Measurements from ENCODE around the gene JMJD1C.
A peak's percentile ranks its signal among the peaks of the same experiment; 100 is the strongest.
"Not testable (repeated sequence)": the region's sequence is repeated elsewhere in the genome, so short reads cannot be mapped to it uniquely, and the experiment has no call there.

JMJD1C gene

GRCh38 chr10:63396133-63396761 lies 69.5 kb downstream of the JMJD1C start:
- DNase-seq = no peak

GRCh38 chr10:63393050-63393449 lies 72.7 kb downstream of the JMJD1C start:
- no peak for DNase-seq

GRCh38 chr10:63392224-63392623 lies 73.6 kb downstream of the JMJD1C start:
- DNase-seq = no peak

- DNase-seq = no peak
Measured at GRCh38 chr10:63391812-63392211, 74.0 kb downstream of the JMJD1C start.

GRCh38 chr10:63390521-63390920 lies 75.3 kb downstream of the JMJD1C start:
- DNase-seq = no peak

- DNase-seq = peak; percentile 41
Measured at GRCh38 chr10:63388421-63389031, 77.3 kb downstream of the JMJD1C start.

GRCh38 chr10:63385254-63385653 lies 80.5 kb downstream of the JMJD1C start:
- DNase-seq = no peak

- DNase-seq = no peak
Measured at GRCh38 chr10:63384675-63385074, 81.1 kb downstream of the JMJD1C start.

- DNase-seq = no peak
Measured at GRCh38 chr10:63384001-63384400, 81.8 kb downstream of the JMJD1C start.

GRCh38 chr10:63383141-63383540 lies 82.6 kb downstream of the JMJD1C start:
- DNase-seq = no peak

GRCh38 chr10:63382066-63382465 lies 83.7 kb downstream of the JMJD1C start:
- no peak for DNase-seq

GRCh38 chr10:63377305-63377661 lies 88.5 kb downstream of the JMJD1C start:
- not testable (repeated sequence) for DNase-seq

GRCh38 chr10:63376560-63377304 lies 89.0 kb downstream of the JMJD1C start:
- DNase-seq = no peak

- DNase-seq = no peak
Measured at GRCh38 chr10:63375859-63376258, 89.9 kb downstream of the JMJD1C start.

- DNase-seq = no peak
Measured at GRCh38 chr10:63375458-63375857, 90.3 kb downstream of the JMJD1C start.

- no peak for DNase-seq
Measured at GRCh38 chr10:63374991-63375390, 90.8 kb downstream of the JMJD1C start.

GRCh38 chr10:63373176-63373575 lies 92.6 kb downstream of the JMJD1C start:
- DNase-seq = no peak

- no peak for DNase-seq
Measured at GRCh38 chr10:63369711-63370110, 96.1 kb downstream of the JMJD1C start.

- DNase-seq = no peak
Measured at GRCh38 chr10:63368365-63368764, 97.4 kb downstream of the JMJD1C start.

- no peak for DNase-seq
Measured at GRCh38 chr10:63366933-63367332, 98.8 kb downstream of the JMJD1C start.

- no peak for DNase-seq
Measured at GRCh38 chr10:63365976-63366765, 99.6 kb downstream of the JMJD1C start.

GRCh38 chr10:63364918-63365317 lies 100.9 kb downstream of the JMJD1C start:
- no peak for DNase-seq

GRCh38 chr10:63363951-63364350 lies 101.8 kb downstream of the JMJD1C start:
- no peak for DNase-seq

- DNase-seq = no peak
Measured at GRCh38 chr10:63355682-63356081, 110.1 kb downstream of the JMJD1C start.

Data from CD4-positive, alpha-beta T cell treated with Interleukin-12 subunit alpha and Interleukin-12 subunit beta, for 1 hour (primary cell).